Endometrial microvascular endothelial cells (primary cell): Measurements from ENCODE around the gene ADD2. TPM values are rescaled to one million over a fixed set of nuclear protein-coding genes. Genes with fewer than 3 reads are reported as not detected.
"Not testable (repeated sequence)": the region's sequence is repeated elsewhere in the genome, so short reads cannot be mapped to it uniquely, and the experiment has no call there.

ENCODE experiments used
- in situ Hi-C: cut with HindIII; loops from 2 replicates; pipeline ENCODE4 v1.10.0; 2017; ENCODE audit warnings: low sequenced_read_pairs, low pct_unique_long_range_greater_than_20kb; ENCODE audit errors: inconsistent ontology term
- total RNA-seq: library from RNA; depleted of rRNA; stranded (reverse); fragments of >200 nt; gene quantifications from one replicate; pipeline ENCODE4 v1.2.3, GENCODE V29; 2015; ENCODE audit errors: inconsistent ontology term

ADD2 gene
- total RNA-seq, result 0.74 TPM

GRCh38 chr2:70767699-70768589, at the start of gene ADD2:
Gene ADD2 (minus strand): TSS chr2:70768200. CDS start chr2:70706408, 61,792 bp downstream.
- in situ Hi-C loops, result no loop called here

GRCh38 chr2:70817284-70817954, 49.4 kb upstream of the ADD2 start:
- in situ Hi-C loops, result no loop called here

- in situ Hi-C loops, result no loop called here
Measured at GRCh38 chr2:70816726-70817125, 48.7 kb upstream of the ADD2 start.

- in situ Hi-C loops, result no loop called here
Measured at GRCh38 chr2:70808983-70809958, 41.3 kb upstream of the ADD2 start.

GRCh38 chr2:70807828-70808118, 39.8 kb upstream of the ADD2 start:
- in situ Hi-C loops, result no loop called here

GRCh38 chr2:70807102-70807827, 39.3 kb upstream of the ADD2 start:
- in situ Hi-C loops, result no loop called here

GRCh38 chr2:70806620-70807019, 38.6 kb upstream of the ADD2 start:
- in situ Hi-C loops, result no loop called here

- in situ Hi-C loops, result no loop called here
Measured at GRCh38 chr2:70806013-70806412, 38.0 kb upstream of the ADD2 start.

- in situ Hi-C loops, result no loop called here
Measured at GRCh38 chr2:70801607-70802263, 33.7 kb upstream of the ADD2 start.

GRCh38 chr2:70799706-70800105, 31.7 kb upstream of the ADD2 start:
- in situ Hi-C loops, result no loop called here

- in situ Hi-C loops, result not testable (repeated sequence)
Measured at GRCh38 chr2:70797996-70798395, 30.0 kb upstream of the ADD2 start.

GRCh38 chr2:70797506-70797905, 29.5 kb upstream of the ADD2 start:
- in situ Hi-C loops, result no loop called here

- in situ Hi-C loops, result no loop called here
Measured at GRCh38 chr2:70796262-70796661, 28.3 kb upstream of the ADD2 start.

- in situ Hi-C loops, result no loop called here
Measured at GRCh38 chr2:70795164-70795995, 27.4 kb upstream of the ADD2 start.

GRCh38 chr2:70793450-70793849, 25.4 kb upstream of the ADD2 start:
- in situ Hi-C loops, result no loop called here

- in situ Hi-C loops, result no loop called here
Measured at GRCh38 chr2:70790136-70790828, 22.3 kb upstream of the ADD2 start, which contains the start of gene FIGLA. Gene FIGLA (minus strand): TSS chr2:70790643. CDS start chr2:70790638, 5 bp downstream.
